Liver (tissue), 9 donors: ENCODE measurements around the gene PRRG4. TPM values are rescaled to one million over a fixed set of nuclear protein-coding genes. Genes with fewer than 3 reads are reported as not detected.
A peak's percentile ranks its signal among the peaks of the same experiment; 100 is the strongest.

Experiments used
- DNase-seq: peaks from one replicate; pipeline ENCODE4 v3.0.0-alpha.2; 2017; ENCODE audit warnings: low spot score
- H3K27ac ChIP-seq, 2 donors: one replicate each; pipeline ENCODE4 v1.7.0; 2013; ENCODE audit warnings: inconsistent platforms in 2 of 2, low read length in 2 of 2, control low read depth in 1 of 2, low read depth in 1 of 2, mild to moderate bottlenecking in 1 of 2
- H3K27me3 ChIP-seq, 4 donors: one replicate each; pipeline versions ENCODE4 v1.6.1 to v1.7.0; 2013; ENCODE audit warnings: low read length in 3 of 4, inconsistent platforms in 1 of 4, mild to moderate bottlenecking in 1 of 4, moderate library complexity in 1 of 4; ENCODE audit not compliant: control insufficient read depth in 4 of 4, insufficient read depth in 4 of 4
- H3K36me3 ChIP-seq, 4 donors: one replicate each; pipeline versions ENCODE4 v1.6.1 to v1.7.0; 2013; ENCODE audit warnings: low read length in 3 of 4, mild to moderate bottlenecking in 3 of 4, low read depth in 1 of 4, moderate library complexity in 1 of 4; ENCODE audit not compliant: control insufficient read depth in 4 of 4, insufficient read depth in 3 of 4
- H3K4me1 ChIP-seq, 4 donors: one replicate each; pipeline versions ENCODE4 v1.6.1 to v1.7.0; 2013; ENCODE audit warnings: low read length in 3 of 4, mild to moderate bottlenecking in 3 of 4, moderate library complexity in 1 of 4; ENCODE audit not compliant: control insufficient read depth in 4 of 4, insufficient read depth in 4 of 4
- H3K4me3 ChIP-seq, 3 donors: one replicate each; pipeline versions ENCODE4 v1.6.1 to v1.7.0; 2013; ENCODE audit warnings: low read length in 3 of 3, control low read depth in 1 of 3, low read depth in 1 of 3, mild to moderate bottlenecking in 1 of 3
- H3K9ac ChIP-seq, 2 donors: one replicate each; pipeline ENCODE4 v1.7.0; 2013; ENCODE audit warnings: low read length in 2 of 2, mild to moderate bottlenecking in 2 of 2, moderate library complexity in 2 of 2, control low read depth in 1 of 2, low read depth in 1 of 2
- H3K9me3 ChIP-seq, 4 donors: one replicate each; pipeline versions ENCODE4 v1.6.1 to v1.7.0; 2013; ENCODE audit warnings: low read length in 3 of 4; ENCODE audit not compliant: control insufficient read depth in 4 of 4
- ATF3 ChIP-seq: IDR thresholded peaks from 2 replicates; pipeline ENCODE4 v1.6.1; 2016; ENCODE audit warnings: antibody characterized with exemption
- CTCF ChIP-seq: fragments of 150-350 bp; IDR thresholded peaks from 2 replicates; pipeline ENCODE4 v1.5.1; 2017; ENCODE audit warnings: improper control_type of control experiment, low read depth, low read length; ENCODE audit not compliant: missing input control
- EGR1 ChIP-seq, 2 donors: IDR thresholded peaks; 2 replicates each; pipeline ENCODE4 v1.6.1; 2016 to 2018; ENCODE audit warnings: antibody characterized with exemption in 2 of 2, low read depth in 2 of 2
- FOXA2 ChIP-seq: IDR thresholded peaks from 2 replicates; pipeline ENCODE4 v1.6.1; 2016; ENCODE audit warnings: antibody characterized with exemption
- HNF4A ChIP-seq, 2 donors: conservative IDR thresholded peaks; 2 replicates each; pipeline ENCODE4 v1.6.1; 2016; ENCODE audit warnings: antibody characterized with exemption in 2 of 2, mild to moderate bottlenecking in 2 of 2
- HNF4G ChIP-seq: IDR thresholded peaks from 2 replicates; pipeline ENCODE4 v1.6.1; 2016; ENCODE audit warnings: antibody characterized with exemption
- JUND ChIP-seq, 2 donors: IDR thresholded peaks; 2 replicates each; pipeline ENCODE4 v1.6.1; 2016; ENCODE audit warnings: antibody characterized with exemption in 2 of 2
- NR2F2 ChIP-seq: IDR thresholded peaks from 2 replicates; pipeline ENCODE4 v1.6.1; 2016; ENCODE audit warnings: antibody characterized with exemption
- RAD21 ChIP-seq, 2 donors: IDR thresholded peaks; 2 replicates each; pipeline ENCODE4 v1.6.1; 2016; ENCODE audit warnings: antibody characterized with exemption in 2 of 2, mild to moderate bottlenecking in 2 of 2
- RXRA ChIP-seq, 2 donors: IDR thresholded peaks; 2 replicates each; pipeline ENCODE4 v1.6.1; 2017 to 2018; ENCODE audit warnings: antibody characterized with exemption in 2 of 2, mild to moderate bottlenecking in 1 of 2
- SP1 ChIP-seq: IDR thresholded peaks from 2 replicates; pipeline ENCODE4 v1.6.1; 2018; ENCODE audit warnings: antibody characterized with exemption, mild to moderate bottlenecking
- TAF1 ChIP-seq: conservative IDR thresholded peaks from 2 replicates; pipeline ENCODE4 v1.6.1; 2016; ENCODE audit warnings: antibody characterized with exemption, mild to moderate bottlenecking
- ZBTB33 ChIP-seq: IDR thresholded peaks from 2 replicates; pipeline ENCODE4 v1.6.1; 2016; ENCODE audit warnings: antibody characterized with exemption
- WGBS: extraction: QIAGEN DNeasy Blood & Tissue Kit; methylation state at CpG from one replicate; pipeline ENCODE4 v1.1.7; 2013; 5-methylcytosine and 5-hydroxymethylcytosine counted together
- polyA plus RNA-seq, 2 donors: library from polyadenylated mRNA; stranded (reverse) in 1 of 2; unstranded in 1 of 2; fragments of 200-250 nt in 1 of 2; fragments of >200 nt in 1 of 2; fragmentation: Nextera tagmentation in 1 of 2; extraction: Ambion mirVana in 1 of 2; gene quantifications; one replicate each; pipeline versions ENCODE4 v1.2.1 to v1.2.3, GENCODE V29; 2013 to 2015
- total RNA-seq, 2 donors: library from RNA; depleted of rRNA; stranded (reverse); fragments of >200 nt; gene quantifications; one replicate each; pipeline ENCODE4 v1.2.3, GENCODE V29; 2014
- donor health status: healthy.
- donor health status: healthy.
- donor health status: healthy.
- donor health status: healthy.
- donor health status: healthy.

Gene PRRG4
- total and polyA plus RNA-seq, 4 donors = 3.4 to 12.0 (median 5.9) TPM

- H3K4me1 ChIP-seq = no peaks in the 10 kb centered on the region
- peaks cover 0 to 3% (median 0%) of the 10 kb centered on the region in 4 donors for H3K36me3 ChIP-seq
- H3K27ac ChIP-seq = no peak overlapping the region
- no peak overlapping the region for H3K4me3 ChIP-seq
- no peak for DNase-seq
- no peaks in the 10 kb centered on the region for H3K27me3 ChIP-seq
- no peak overlapping the region for H3K9ac ChIP-seq
- no peaks in the 10 kb centered on the region for H3K9me3 ChIP-seq
- TF ChIP-seq SP1 (no peak), ATF3 (no peak), CTCF (no peak), TAF1 (no peak), NR2F2 (no peak), HNF4G (no peak), RAD21 (IDR thresholded peaks at IDR 0.05) (no peak), HNF4A (conservative IDR thresholded peaks at IDR 0.05) (peak in 1 of 2 donors; percentile 8)
Observed at GRCh38 chr11:32786811-32787210, 42.9 kb upstream of the PRRG4 start.

- TF ChIP-seq NR2F2 = no peak
- no peak for TF ChIP-seq TAF1
- no peak for TF ChIP-seq JUND (IDR thresholded peaks at IDR 0.05)
- no peak for TF ChIP-seq CTCF
- no peak for TF ChIP-seq FOXA2
- TF ChIP-seq RXRA (IDR thresholded peaks at IDR 0.05) = no peak
- TF ChIP-seq ZBTB33 = no peak
- no peak for TF ChIP-seq EGR1 (IDR thresholded peaks at IDR 0.05; ENCODE audit: low read depth in 2 of 2)
- no peak for DNase-seq
- no peak overlapping the region for H3K4me3 ChIP-seq
- no peaks in the 10 kb centered on the region for H3K27me3 ChIP-seq
- WGBS = 56% methylated on average over 1 of the region's 1 CpG
- no peaks in the 10 kb centered on the region for H3K9me3 ChIP-seq
- H3K9ac ChIP-seq = no peak overlapping the region
- H3K27ac ChIP-seq = no peak overlapping the region
- peaks cover 0 to 5% (median 1%) of the 10 kb centered on the region in 4 donors for H3K4me1 ChIP-seq
- peaks cover 0 to 3% (median under 1%) of the 10 kb centered on the region in 4 donors for H3K36me3 ChIP-seq
Observed at GRCh38 chr11:32790916-32791315, 38.8 kb upstream of the PRRG4 start.
